KMS-11 (cell line): ENCODE measurements around the gene FTH1.

Experiments used
- H2AFZ ChIP-seq: fragments of 200-600 bp; sonication (generic); 2 replicates; pipeline ENCODE4 v1.6.1; 2016; ENCODE audit warnings: antibody characterized with exemption, mixed run types, low read depth
- H3K27ac ChIP-seq: fragments of 200-600 bp; sonication (generic); 2 replicates; pipeline ENCODE4 v1.6.1; 2016; ENCODE audit warnings: mild to moderate bottlenecking, mixed run types
- H3K27me3 ChIP-seq: fragments of 200-600 bp; sonication (generic); 2 replicates; pipeline ENCODE4 v1.6.1; 2017; ENCODE audit warnings: mild to moderate bottlenecking, low read depth, mixed run types, moderate library complexity; ENCODE audit not compliant: insufficient read depth
- H3K36me3 ChIP-seq: fragments of 200-600 bp; sonication (generic); 2 replicates; pipeline ENCODE4 v1.6.1; 2017; ENCODE audit warnings: mild to moderate bottlenecking, mixed run types; ENCODE audit not compliant: insufficient read depth
- H3K4me1 ChIP-seq: fragments of 200-600 bp; sonication (generic); 2 replicates; pipeline ENCODE4 v1.6.1; 2016; ENCODE audit warnings: mild to moderate bottlenecking, low read depth, mixed run types; ENCODE audit not compliant: poor library complexity, severe bottlenecking
- H3K4me2 ChIP-seq: fragments of 200-600 bp; sonication (generic); 2 replicates; pipeline ENCODE4 v1.7.0; 2016; ENCODE audit warnings: mild to moderate bottlenecking, mixed run types
- H3K4me3 ChIP-seq: fragments of 200-600 bp; sonication (generic); IDR thresholded peaks from 2 replicates; pipeline ENCODE4 v1.6.1; 2017; ENCODE audit warnings: low read depth, low read length, mixed read lengths; ENCODE audit not compliant: insufficient read depth
- H3K79me2 ChIP-seq: fragments of 200-600 bp; sonication (generic); 2 replicates; pipeline ENCODE4 v1.6.1; 2016; ENCODE audit warnings: low read depth, mixed run types; ENCODE audit not compliant: insufficient read depth
- H3K9ac ChIP-seq: fragments of 200-600 bp; sonication (generic); 2 replicates; pipeline ENCODE4 v1.6.1; 2016; ENCODE audit warnings: mild to moderate bottlenecking, mixed run types
- H4K20me1 ChIP-seq: fragments of 200-600 bp; sonication (generic); 2 replicates; pipeline ENCODE4 v1.6.1; 2016; ENCODE audit warnings: mild to moderate bottlenecking, mixed run types; ENCODE audit not compliant: insufficient read depth
- TF ChIP-seq, protein P1 (sequence below): fragments of 200-600 bp; sonication (generic); conservative IDR thresholded peaks from 2 replicates; pipeline ENCODE4 v1.6.1; 2017; ENCODE audit warnings: low read depth, mild to moderate bottlenecking, antibody characterized with exemption, low read length, moderate library complexity, mixed read lengths

Gene FTH1

DNA sequence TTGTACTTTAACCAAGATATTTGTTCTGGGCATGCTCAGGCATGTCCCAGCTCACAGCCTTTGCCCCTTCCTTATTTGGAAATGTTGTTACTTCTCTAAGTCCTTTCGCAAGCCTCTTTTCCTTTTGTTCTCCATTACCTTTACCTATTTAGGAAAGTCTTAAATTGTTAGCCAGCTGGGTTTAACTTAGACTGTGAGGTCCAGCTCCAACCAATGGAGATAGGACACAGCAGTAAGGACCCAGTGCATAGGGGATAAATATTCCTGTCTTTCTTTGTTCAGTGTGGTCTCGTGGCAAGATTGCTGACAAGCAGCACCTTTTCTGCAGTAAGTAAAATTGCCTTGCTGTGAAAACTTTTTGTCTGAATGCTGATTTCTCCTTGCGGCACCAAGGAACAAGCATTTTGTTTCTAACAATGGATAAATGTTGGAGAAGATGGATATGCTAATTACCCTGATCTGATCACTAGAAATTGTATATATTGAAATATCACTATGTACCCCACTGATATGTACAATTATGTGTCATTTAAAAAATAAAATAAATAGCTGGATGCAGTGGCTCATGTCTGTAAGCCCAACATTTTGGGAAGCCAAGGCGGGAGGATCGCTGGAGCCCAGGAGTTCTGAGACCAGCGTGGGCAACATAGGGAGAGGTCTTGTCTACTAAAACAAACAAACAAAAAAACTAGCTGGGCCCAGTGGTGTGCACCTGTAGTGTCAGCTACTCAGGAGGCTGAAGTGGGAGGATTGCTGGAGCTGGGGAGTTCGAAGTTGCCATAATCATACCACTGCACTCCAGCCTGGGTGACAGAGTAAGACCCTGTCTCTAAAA lies 31.9 kb upstream of the FTH1 start:
- no peak overlapping the region for H2AFZ ChIP-seq
- no peak overlapping the region for H3K4me3 ChIP-seq
- H3K9ac ChIP-seq: no peak overlapping the region
- TF ChIP-seq, protein P1, sequence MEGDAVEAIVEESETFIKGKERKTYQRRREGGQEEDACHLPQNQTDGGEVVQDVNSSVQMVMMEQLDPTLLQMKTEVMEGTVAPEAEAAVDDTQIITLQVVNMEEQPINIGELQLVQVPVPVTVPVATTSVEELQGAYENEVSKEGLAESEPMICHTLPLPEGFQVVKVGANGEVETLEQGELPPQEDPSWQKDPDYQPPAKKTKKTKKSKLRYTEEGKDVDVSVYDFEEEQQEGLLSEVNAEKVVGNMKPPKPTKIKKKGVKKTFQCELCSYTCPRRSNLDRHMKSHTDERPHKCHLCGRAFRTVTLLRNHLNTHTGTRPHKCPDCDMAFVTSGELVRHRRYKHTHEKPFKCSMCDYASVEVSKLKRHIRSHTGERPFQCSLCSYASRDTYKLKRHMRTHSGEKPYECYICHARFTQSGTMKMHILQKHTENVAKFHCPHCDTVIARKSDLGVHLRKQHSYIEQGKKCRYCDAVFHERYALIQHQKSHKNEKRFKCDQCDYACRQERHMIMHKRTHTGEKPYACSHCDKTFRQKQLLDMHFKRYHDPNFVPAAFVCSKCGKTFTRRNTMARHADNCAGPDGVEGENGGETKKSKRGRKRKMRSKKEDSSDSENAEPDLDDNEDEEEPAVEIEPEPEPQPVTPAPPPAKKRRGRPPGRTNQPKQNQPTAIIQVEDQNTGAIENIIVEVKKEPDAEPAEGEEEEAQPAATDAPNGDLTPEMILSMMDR: no peak
- H3K4me1 ChIP-seq: no peaks in the 10 kb centered on the region
- no peaks in the 10 kb centered on the region for H4K20me1 ChIP-seq
- H3K4me2 ChIP-seq: no peak overlapping the region
- no peaks in the 10 kb centered on the region for H3K36me3 ChIP-seq
- no peak overlapping the region for H3K27ac ChIP-seq
- no peaks in the 10 kb centered on the region for H3K79me2 ChIP-seq
- no peaks in the 10 kb centered on the region for H3K27me3 ChIP-seq

DNA sequence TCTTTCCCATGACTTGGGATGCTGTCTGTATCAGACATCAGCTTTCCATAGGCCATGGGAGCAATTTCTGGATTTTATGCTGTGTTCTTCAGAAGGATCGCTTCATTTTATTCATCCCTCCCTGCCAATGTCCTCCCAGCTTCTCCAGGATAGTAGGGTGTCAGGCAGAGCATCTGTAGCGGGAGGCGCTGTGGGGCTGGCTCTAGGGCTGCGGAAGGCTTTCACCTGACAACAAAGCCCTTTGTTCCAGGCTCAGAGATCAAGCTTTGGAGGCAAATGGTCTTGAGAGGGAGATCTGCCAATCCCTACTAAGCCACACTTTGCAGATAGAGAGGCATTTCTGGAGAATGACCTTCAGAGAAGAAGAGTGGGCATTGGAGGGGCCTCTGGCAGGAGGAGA lies 29.5 kb upstream of the FTH1 start:
- TF ChIP-seq, protein P1: no peak
- H3K27ac ChIP-seq: no peak overlapping the region
- H3K36me3 ChIP-seq: no peaks in the 10 kb centered on the region
- no peaks in the 10 kb centered on the region for H3K79me2 ChIP-seq
- H3K9ac ChIP-seq: no peak overlapping the region
- H3K4me3 ChIP-seq: no peak overlapping the region
- H3K27me3 ChIP-seq: no peaks in the 10 kb centered on the region
- H3K4me1 ChIP-seq: no peaks in the 10 kb centered on the region
- no peak overlapping the region for H2AFZ ChIP-seq
- H4K20me1 ChIP-seq: no peaks in the 10 kb centered on the region
- H3K4me2 ChIP-seq: no peak overlapping the region

DNA sequence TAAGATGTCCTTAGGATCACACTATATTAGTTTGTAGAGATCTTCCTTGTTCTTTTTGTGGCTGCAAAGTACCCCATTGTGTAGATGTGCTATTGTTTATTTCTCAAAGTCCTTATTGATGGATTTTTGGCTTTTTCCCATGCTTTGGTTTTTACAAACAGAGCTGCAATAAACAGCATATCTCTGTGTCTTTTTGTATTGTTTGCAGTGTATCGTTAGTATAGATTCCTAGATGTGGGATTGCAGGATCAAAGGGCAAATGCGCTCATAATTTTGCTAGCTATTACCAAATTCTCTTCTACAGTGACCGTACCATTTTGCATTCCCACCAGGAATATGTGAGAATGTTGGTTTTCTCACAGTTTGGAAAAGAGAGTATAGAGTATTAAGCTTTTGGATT lies 27.5 kb upstream of the FTH1 start:
- Histone ChIP-seq H3K4me3 (no peak overlapping the region), H2AFZ (no peak overlapping the region), H3K9ac (no peak overlapping the region), H3K4me1 (no peaks in the 10 kb centered on the region), H3K36me3 (no peaks in the 10 kb centered on the region), H3K27me3 (no peaks in the 10 kb centered on the region), H4K20me1 (no peaks in the 10 kb centered on the region), H3K27ac (no peak overlapping the region), H3K79me2 (no peaks in the 10 kb centered on the region), H3K4me2 (no peak overlapping the region)
- TF ChIP-seq, protein P1: no peak

DNA sequence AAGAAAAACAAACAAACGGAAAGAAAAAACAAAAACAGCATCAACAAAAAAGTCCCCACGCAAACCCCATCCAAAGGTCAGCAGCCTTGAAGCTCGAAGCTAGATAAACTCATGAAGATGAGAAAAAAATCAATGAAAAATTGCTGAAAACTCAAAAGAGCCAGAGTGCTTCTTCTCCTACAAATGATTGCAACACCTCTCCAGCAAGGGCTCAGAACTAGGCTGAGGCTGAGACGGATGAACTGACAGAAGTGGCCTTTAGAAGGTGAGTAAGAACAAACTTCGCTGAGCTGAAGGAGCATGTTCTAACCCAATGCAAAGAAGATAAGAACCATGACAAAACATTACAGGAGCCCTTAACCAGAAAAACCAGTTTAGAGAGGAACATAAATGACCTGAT lies 18.4 kb upstream of the FTH1 start:
- Histone ChIP-seq H3K27me3 (no peaks in the 10 kb centered on the region), H3K4me3 (no peak overlapping the region), H3K9ac (no peak overlapping the region), H3K4me2 (no peak overlapping the region), H3K36me3 (no peaks in the 10 kb centered on the region), H2AFZ (no peak overlapping the region), H3K79me2 (no peaks in the 10 kb centered on the region), H4K20me1 (no peaks in the 10 kb centered on the region), H3K27ac (no peak overlapping the region), H3K4me1 (no peaks in the 10 kb centered on the region)
- TF ChIP-seq, protein P1: no peak
